K562 (cell line): ENCODE measurements around the gene HEXIM2. TPM values are rescaled to one million over a fixed set of nuclear protein-coding genes. Genes with fewer than 3 reads are reported as not detected.

ENCODE experiments used
- ETV1 ChIP-seq: fragments of 450-650 bp; conservative IDR thresholded peaks from 2 replicates; pipeline ENCODE4 v1.6.1; 2016; ENCODE audit warnings: missing genetic modification characterization, control low read depth, low read depth, missing compliant biosample characterization
- HNRNPL ChIP-seq: fragments of 200-400 bp; formaldehyde crosslinking; IDR thresholded peaks from 2 replicates; pipeline ENCODE4 v1.6.1; 2017; ENCODE audit warnings: low read depth, mild to moderate bottlenecking, low read length
- KHSRP ChIP-seq: fragments of 450-650 bp; IDR thresholded peaks from 2 replicates; pipeline ENCODE4 v1.6.1; 2017
- MAZ ChIP-seq, 2 experiments: fragments of 450-650 bp in 1 of 2; sonication (generic) in 1 of 2; formaldehyde crosslinking; IDR thresholded peaks in 1 of 2; conservative IDR thresholded peaks in 1 of 2; 2 replicates each; pipeline versions ENCODE4 v1.4.0 to v1.5.0; 2020; ENCODE audit warnings: mild to moderate bottlenecking in 1 of 2, missing genetic modification reagents in 1 of 2
- polyA plus RNA-seq, 8 experiments: library from polyadenylated mRNA; depleted of rRNA in 4 of 8; stranded (reverse) in 5 of 8; unstranded in 3 of 8; fragments of >200 nt; fragmentation: Nextera tagmentation in 2 of 8; fragmentation: Illumina TruSeq in 1 of 8; extraction: Ambion mirVana in 2 of 8; extraction: Trizol in 1 of 8; gene quantifications; 2 replicates each; pipeline versions ENCODE4 v1.2.1 to v1.2.3, GENCODE V29; 2011 to 2014; ENCODE audit warnings: inconsistent platforms in 1 of 8, missing spikeins in 1 of 8
- total RNA-seq, 7 experiments: library from RNA; depleted of rRNA in 6 of 7; stranded (reverse); fragments of >200 nt in 6 of 7; fragmentation: Illumina TruSeq in 2 of 7; extraction: Trizol in 2 of 7; gene quantifications; 2 replicates each; pipeline versions ENCODE4 v1.2.1 to v1.2.3, GENCODE V29; 2011 to 2021; ENCODE audit warnings: low replicate concordance in 1 of 7
- TF ChIP-seq, protein P1 (sequence below): fragments of 450-650 bp; IDR thresholded peaks from 2 replicates; pipeline ENCODE4 v1.6.1; 2018; ENCODE audit warnings: mild to moderate bottlenecking, low read depth; ENCODE audit not compliant: partially characterized antibody
- TF ChIP-seq, protein P2 (sequence below): fragments of 200-800 bp; sonication (Bioruptor generic); IDR thresholded peaks from 2 replicates; pipeline ENCODE4 v1.6.1; 2017; ENCODE audit warnings: missing genetic modification characterization, missing compliant biosample characterization

Gene HEXIM2
- total and polyA plus RNA-seq, 9 of the 15 experiments (the other 6 are each of a cell fraction or from before 2014, with no cell fraction given): 0.69 to 3.4 (median 1.1) TPM; not detected in 2

DNA sequence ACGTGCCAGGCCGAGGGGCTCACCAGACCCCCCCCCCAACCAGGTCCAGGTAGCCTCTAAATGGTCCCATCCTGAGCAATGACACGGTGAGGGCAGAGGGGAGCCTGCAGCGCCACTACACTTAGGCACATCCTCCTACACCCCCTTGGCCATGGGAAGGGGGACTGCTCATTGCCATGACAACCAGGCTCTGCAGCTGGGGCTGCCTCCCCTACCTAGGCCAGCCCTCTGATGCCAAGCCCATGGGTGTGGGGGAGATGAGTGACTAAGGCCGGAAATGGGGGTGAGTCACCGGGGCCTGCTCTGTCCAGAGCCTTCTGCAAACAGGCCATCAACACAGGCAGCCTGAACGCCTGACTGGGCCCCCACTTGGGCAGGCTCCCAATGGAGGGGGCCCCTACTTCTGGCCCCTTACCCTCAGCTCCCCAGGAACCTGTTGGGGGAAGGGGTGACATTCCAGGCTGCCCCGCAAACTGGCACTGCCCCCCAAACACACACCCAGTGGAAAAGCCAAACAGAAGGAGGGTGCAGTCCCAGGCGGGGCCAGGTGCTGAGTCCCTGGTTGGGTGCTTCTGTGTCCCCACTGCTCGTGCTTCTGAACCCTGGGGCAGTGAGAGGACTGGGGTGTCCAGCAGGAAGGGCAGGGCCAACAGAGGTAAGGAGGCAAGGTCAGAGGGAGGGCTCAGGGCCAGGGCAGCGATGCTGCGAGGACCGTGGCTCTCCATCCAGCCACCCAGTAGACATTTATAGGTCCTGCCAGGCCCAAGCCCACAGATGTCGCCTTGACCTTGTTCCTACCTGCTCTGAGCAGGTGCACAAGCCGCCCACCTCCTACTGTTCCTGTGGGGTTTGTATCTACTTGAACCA is 37.5 kb upstream of the HEXIM2 start (continued):
- TF ChIP-seq, protein P1, sequence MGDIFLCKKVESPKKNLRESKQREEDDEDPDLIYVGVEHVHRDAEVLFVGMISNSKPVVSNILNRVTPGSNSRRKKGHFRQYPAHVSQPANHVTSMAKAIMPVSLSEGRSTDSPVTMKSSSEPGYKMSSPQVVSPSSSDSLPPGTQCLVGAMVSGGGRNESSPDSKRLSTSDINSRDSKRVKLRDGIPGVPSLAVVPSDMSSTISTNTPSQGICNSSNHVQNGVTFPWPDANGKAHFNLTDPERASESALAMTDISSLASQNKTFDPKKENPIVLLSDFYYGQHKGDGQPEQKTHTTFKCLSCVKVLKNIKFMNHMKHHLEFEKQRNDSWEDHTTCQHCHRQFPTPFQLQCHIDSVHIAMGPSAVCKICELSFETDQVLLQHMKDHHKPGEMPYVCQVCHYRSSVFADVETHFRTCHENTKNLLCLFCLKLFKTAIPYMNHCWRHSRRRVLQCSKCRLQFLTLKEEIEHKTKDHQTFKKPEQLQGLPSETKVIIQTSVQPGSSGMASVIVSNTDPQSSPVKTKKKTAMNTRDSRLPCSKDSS: no peak
- no peak for TF ChIP-seq HNRNPL
- peak; percentile 40 to 69; a peak in 3 of 4 replicates for TF ChIP-seq MAZ (CRISPR knock-in tag; conservative IDR thresholded peaks at IDR 0.05 in 1 of 2, IDR thresholded peaks at IDR 0.05 in 1 of 2)
- TF ChIP-seq KHSRP: no peak
- TF ChIP-seq, protein P2, sequence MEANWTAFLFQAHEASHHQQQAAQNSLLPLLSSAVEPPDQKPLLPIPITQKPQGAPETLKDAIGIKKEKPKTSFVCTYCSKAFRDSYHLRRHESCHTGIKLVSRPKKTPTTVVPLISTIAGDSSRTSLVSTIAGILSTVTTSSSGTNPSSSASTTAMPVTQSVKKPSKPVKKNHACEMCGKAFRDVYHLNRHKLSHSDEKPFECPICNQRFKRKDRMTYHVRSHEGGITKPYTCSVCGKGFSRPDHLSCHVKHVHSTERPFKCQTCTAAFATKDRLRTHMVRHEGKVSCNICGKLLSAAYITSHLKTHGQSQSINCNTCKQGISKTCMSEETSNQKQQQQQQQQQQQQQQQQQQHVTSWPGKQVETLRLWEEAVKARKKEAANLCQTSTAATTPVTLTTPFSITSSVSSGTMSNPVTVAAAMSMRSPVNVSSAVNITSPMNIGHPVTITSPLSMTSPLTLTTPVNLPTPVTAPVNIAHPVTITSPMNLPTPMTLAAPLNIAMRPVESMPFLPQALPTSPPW (CRISPR knock-in tag): peak; percentile 73
- TF ChIP-seq ETV1 (tag): peak; percentile 94
